ENCODE measurements around the gene ASB3. TPM values are rescaled to one million over a fixed set of nuclear protein-coding genes. Genes with fewer than 3 reads are reported as not detected.

The ASB3 gene
- polyA plus RNA-seq, 1 donor (not counting 4 experiments of a cell fraction or from before 2014, with no cell fraction given), result 16.6 TPM

DNA sequence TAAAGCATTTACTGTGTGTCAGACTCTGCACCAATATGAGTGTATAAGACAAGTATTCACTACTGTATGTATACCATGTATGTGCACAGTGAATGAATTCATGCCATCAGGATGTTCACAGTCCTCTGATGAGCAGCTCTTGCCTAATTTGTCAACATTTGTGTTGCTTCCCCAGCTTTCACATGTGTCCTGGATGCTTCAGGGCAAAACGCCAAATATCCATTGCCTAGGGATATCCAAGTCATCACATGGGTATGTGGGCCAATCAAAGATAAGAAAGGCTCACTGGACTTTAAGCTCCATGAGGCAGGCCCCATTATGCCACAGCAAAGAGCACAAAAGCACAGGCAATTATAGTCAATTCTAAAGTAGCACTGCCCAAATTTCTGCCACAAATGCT is 153.3 kb downstream of the ASB3 start:
- no peak for TF ChIP-seq EZH2 (IDR thresholded peaks at IDR 0.05; ENCODE audit: low read length)
- TF ChIP-seq CTCF (optimal IDR thresholded peaks at IDR 0.05 in 1 of 3, IDR thresholded peaks at IDR 0.05 in 1 of 3, conservative IDR thresholded peaks at IDR 0.05 in 1 of 3; ENCODE audit: extremely low read depth in 1 of 3, insufficient read depth in 2 of 3, low read length in 3 of 3), result no peak

DNA sequence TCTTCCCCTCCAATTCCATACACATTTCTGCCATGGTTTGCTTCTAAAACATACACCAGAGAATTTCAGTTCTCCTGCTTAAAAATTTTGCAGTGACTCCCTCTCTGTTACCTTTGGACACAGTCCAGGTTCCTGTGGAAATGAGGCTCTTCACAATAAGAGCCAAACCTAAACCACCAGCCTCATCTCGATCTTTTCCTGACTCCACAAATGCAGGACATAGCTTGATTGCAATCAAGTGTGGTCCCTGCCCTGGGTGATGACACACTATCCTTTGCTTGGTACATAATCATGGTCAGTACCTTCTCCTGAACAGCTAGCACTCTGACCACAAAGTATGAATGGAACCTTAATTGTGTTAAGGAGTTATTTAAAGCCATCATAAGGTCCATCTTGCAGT is 154.0 kb downstream of the ASB3 start:
- no peak overlapping the region for H3K27ac ChIP-seq (ENCODE audit: control insufficient read depth, insufficient read depth, low read length)
- no peaks in the 10 kb centered on the region for H3K4me1 ChIP-seq (ENCODE audit: control insufficient read depth, extremely low read depth, insufficient read depth, low read length)
- H4K20me1 ChIP-seq (ENCODE audit: control insufficient read depth, extremely low read depth, insufficient read depth, low read length), result no peaks in the 10 kb centered on the region
- dilution Hi-C loops (cut with MboI; ENCODE audit: extremely low pct_ligation_motif_present, low sequenced_read_pairs), result no loop called here
- no peak overlapping the region for H3K4me3 ChIP-seq (ENCODE audit: control insufficient read depth in 2 of 3, extremely low read depth in 1 of 3, insufficient read depth in 2 of 3, low read depth in 1 of 3, low read length in 3 of 3)
- no peak overlapping the region for H3K4me2 ChIP-seq (ENCODE audit: control insufficient read depth, extremely low read depth, insufficient read depth, low read depth, low read length)
- no peak overlapping the region for H3K9ac ChIP-seq (ENCODE audit: control insufficient read depth, extremely low read depth, insufficient read depth, low read length)
- no peaks in the 10 kb centered on the region for H3K9me3 ChIP-seq (ENCODE audit: control insufficient read depth, low read depth, low read length)
- H3K36me3 ChIP-seq (ENCODE audit: control insufficient read depth in 2 of 2, extremely low read depth in 1 of 2, insufficient read depth in 2 of 2, low read length in 2 of 2), result no peaks in the 10 kb centered on the region
- TF ChIP-seq EZH2 (IDR thresholded peaks at IDR 0.05; ENCODE audit: low read length), result no peak
- no peak for TF ChIP-seq CTCF (optimal IDR thresholded peaks at IDR 0.05 in 1 of 3, IDR thresholded peaks at IDR 0.05 in 1 of 3, conservative IDR thresholded peaks at IDR 0.05 in 1 of 3; ENCODE audit: extremely low read depth in 1 of 3, insufficient read depth in 2 of 3, low read length in 3 of 3)
- no peaks in the 10 kb centered on the region for H3K27me3 ChIP-seq (ENCODE audit: control insufficient read depth, extremely low read depth, insufficient read depth, low read length)
- FAIRE-seq (no peak), DNase-seq (ENCODE audit: low read depth, low spot score) (no peak)
- no peaks in the 10 kb centered on the region for H3K79me2 ChIP-seq (ENCODE audit: control insufficient read depth, insufficient read depth, low read length)
- no peaks in the 10 kb centered on the region for H3K9me1 ChIP-seq (ENCODE audit: control insufficient read depth, extremely low read depth, insufficient read depth, low read length)
- H2AFZ ChIP-seq (ENCODE audit: control insufficient read depth, low read length), result no peak overlapping the region

More for the DNA sequence above, 153.3 kb downstream of the ASB3 start:
- Histone ChIP-seq H3K9me1 (ENCODE audit: control insufficient read depth, extremely low read depth, insufficient read depth, low read length) (no peaks in the 10 kb centered on the region), H4K20me1 (ENCODE audit: control insufficient read depth, extremely low read depth, insufficient read depth, low read length) (no peaks in the 10 kb centered on the region), H3K9me3 (ENCODE audit: control insufficient read depth, low read depth, low read length) (no peaks in the 10 kb centered on the region), H3K36me3 (ENCODE audit: control insufficient read depth in 2 of 2, extremely low read depth in 1 of 2, insufficient read depth in 2 of 2, low read length in 2 of 2) (no peaks in the 10 kb centered on the region), H3K4me2 (ENCODE audit: control insufficient read depth, extremely low read depth, insufficient read depth, low read depth, low read length) (no peak overlapping the region), H3K79me2 (ENCODE audit: control insufficient read depth, insufficient read depth, low read length) (no peaks in the 10 kb centered on the region), H3K4me1 (ENCODE audit: control insufficient read depth, extremely low read depth, insufficient read depth, low read length) (no peaks in the 10 kb centered on the region), H3K9ac (ENCODE audit: control insufficient read depth, extremely low read depth, insufficient read depth, low read length) (no peak overlapping the region), H2AFZ (ENCODE audit: control insufficient read depth, low read length) (no peak overlapping the region), H3K4me3 (ENCODE audit: control insufficient read depth in 2 of 3, extremely low read depth in 1 of 3, insufficient read depth in 2 of 3, low read depth in 1 of 3, low read length in 3 of 3) (no peak overlapping the region), H3K27me3 (ENCODE audit: control insufficient read depth, extremely low read depth, insufficient read depth, low read length) (no peaks in the 10 kb centered on the region), H3K27ac (ENCODE audit: control insufficient read depth, insufficient read depth, low read length) (no peak overlapping the region)
- FAIRE-seq (no peak), DNase-seq (ENCODE audit: low read depth, low spot score) (peak; percentile 11)
- dilution Hi-C loops (cut with MboI; ENCODE audit: extremely low pct_ligation_motif_present, low sequenced_read_pairs), result no loop called here

Measured in keratinocyte (primary cell).